ENCODE data around the gene SLC25A23.

- TF ChIP-seq MAX (IDR thresholded peaks at IDR 0.05) (no peak), POLR2A (IDR thresholded peaks at IDR 0.05; ENCODE audit: low read length) (no peak), CTCF (IDR thresholded peaks at IDR 0.05) (no peak), HDAC2 (IDR thresholded peaks at IDR 0.05) (no peak), SREBF2 (IDR thresholded peaks at IDR 0.05) (no peak), JUN (IDR thresholded peaks at IDR 0.05) (no peak), BCL3 (IDR thresholded peaks at IDR 0.05) (no peak), REST (IDR thresholded peaks at IDR 0.05) (no peak), KDM5A (IDR thresholded peaks at IDR 0.05) (no peak)
Measured at GRCh38 chr19:6452223-6452614, 7.4 kb downstream of the SLC25A23 start.
